Left lung (tissue), 14 donors: ENCODE data around the gene CHST13. TPM values are rescaled to one million over a fixed set of nuclear protein-coding genes. Genes with fewer than 3 reads are reported as not detected.
A peak's percentile ranks its signal among the peaks of the same experiment; 100 is the strongest.

ENCODE experiments used
- ATAC-seq: fragments of 200-7000 bp; cut with Tn5 transposase; one replicate; pipeline ENCODE4 v1.9.1; 2020; ENCODE audit warnings: moderate library complexity
- DNase-seq, 4 donors: peaks; one replicate each; pipeline ENCODE4 v3.0.0-alpha.2; 2013 to 2020
- H3K27ac ChIP-seq, 2 donors: fragments of 200-600 bp; sonication (generic) in 1 of 2; one replicate each; pipeline versions ENCODE4 v1.5.0 to v1.8.0; 2020 to 2021
- H3K27me3 ChIP-seq, 2 donors: fragments of 200-600 bp; sonication (generic) in 1 of 2; one replicate each; pipeline versions ENCODE4 v1.5.0 to v1.8.0; 2020 to 2021
- H3K36me3 ChIP-seq, 2 donors: fragments of 200-600 bp; sonication (generic) in 1 of 2; one replicate each; pipeline versions ENCODE4 v1.5.0 to v1.8.0; 2020 to 2021
- H3K4me1 ChIP-seq, 2 donors: fragments of 200-600 bp; one replicate each; pipeline ENCODE4 v1.8.0; 2021
- H3K4me3 ChIP-seq, 2 donors: fragments of 200-600 bp; sonication (generic) in 1 of 2; one replicate each; pipeline versions ENCODE4 v1.5.0 to v1.8.0; 2020 to 2021; ENCODE audit warnings: mild to moderate bottlenecking in 1 of 2
- H3K9me3 ChIP-seq, 2 donors: fragments of 200-600 bp; sonication (generic) in 1 of 2; one replicate each; pipeline versions ENCODE4 v1.5.0 to v1.8.0; 2020 to 2021
- CTCF ChIP-seq, 2 donors: fragments of 200-600 bp; sonication (generic) in 1 of 2; IDR thresholded peaks; one replicate each; pipeline versions ENCODE4 v1.5.0 to v1.8.0; 2021; ENCODE audit warnings: antibody characterized with exemption in 2 of 2
- intact Hi-C, 2 donors: fragments of 100-400 bp; cut with DNase I; formaldehyde crosslinking; loops; one replicate each; pipeline versions ENCODE4 v1.11.2 to v1.14.2; 2022
- long read RNA-seq, 12 donors: library from polyadenylated mRNA in 2 of 12; unstranded in 2 of 12; transcript quantifications; one replicate each; pipeline ENCODE4 v2.0.0 and lab custom pipeline, GENCODE V29; 2019 to 2026
- polyA plus RNA-seq, 6 donors: library from polyadenylated mRNA; unstranded; fragments of 120-200 nt; gene quantifications; one replicate each; pipeline ENCODE4 v1.2.1, GENCODE V29; 2013; ENCODE audit not compliant: insufficient read length in 6 of 6
- total RNA-seq, 2 donors: library from RNA; stranded (reverse); fragmentation: NEBNext Ultra II Directional; extraction: Animal tissue kit (Norgen Biotek cat#: 25700); gene quantifications; one replicate each; pipeline ENCODE4 v1.2.1, GENCODE V29; 2021
- donor health status: DM: no; HTN: yes; CAD: no.
- donor health status: DM: no; HTN: no; CAD: no.

CHST13 gene
- total RNA-seq, result 1 to 10 TPM in 1 of 2 donors, under 1 TPM in 1; 0.61 to 3.0 TPM
- under 1 TPM; 0.11 to 0.29 (median 0.22) TPM for polyA plus RNA-seq
- long read RNA-seq, donor 1, partial matches to known transcripts, result 0 of 1 reads
- long read RNA-seq, donor 1, other reads (novel, unspliced or antisense), result 0 of 1 reads
- long read RNA-seq, donor 2, result 0 reads
- long read RNA-seq, donor 3, result 0 reads
- long read RNA-seq, donor 4, result 0 reads
- long read RNA-seq, donor 5, result 0 reads
- long read RNA-seq, donor 6, partial matches to known transcripts, result 0 of 1 reads
- long read RNA-seq, donor 6, other reads (novel, unspliced or antisense), result 0 of 1 reads
- long read RNA-seq, donor 7, result 0 reads
- long read RNA-seq, donor 8, result 0 reads
- long read RNA-seq, donor 9, result 0 reads
- long read RNA-seq, donor 10, partial matches to known transcripts, result 0 of 3 reads
- long read RNA-seq, donor 10, other reads (novel, unspliced or antisense), result 1 of 3 reads
- long read RNA-seq, donor 11, result 0 reads
- long read RNA-seq, donor 12, result 0 reads

GRCh38 chr3:126523745-126524428 lies at the start of gene CHST13:
Gene CHST13 (plus strand): TSS chr3:126524155. CDS start chr3:126524333, 178 bp downstream.
- Histone ChIP-seq H3K27ac (peak within 1 kb of the TSS in 1 of 2 donors; percentile 61), H3K9me3 (no peaks in the 10 kb centered on the region), H3K4me3 (peak within 1 kb of the TSS; percentile 22 to 49), H3K4me1 (peaks cover 0 to 35% of the 10 kb centered on the region in 2 donors), H3K36me3 (no peaks in the 10 kb centered on the region), H3K27me3 (peaks cover 15 to 42% of the 10 kb centered on the region in 2 donors)
- intact Hi-C loops, result no loop called here
- DNase-seq (peak in 3 of 4 donors; percentile 43 to 92 (median 54)), ATAC-seq (peak; percentile 85)
- TF ChIP-seq CTCF (IDR thresholded peaks at IDR 0.05), result no peak

GRCh38 chr3:126474498-126475412 lies 49.2 kb upstream of the CHST13 start:
- no peaks in the 10 kb centered on the region for H3K9me3 ChIP-seq
- no peak for TF ChIP-seq CTCF (IDR thresholded peaks at IDR 0.05)
- DNase-seq, result peak; percentile 19 to 88 (median 51)
- peaks cover 0 to 19% of the 10 kb centered on the region in 2 donors for H3K36me3 ChIP-seq
- H3K4me3 ChIP-seq, result peak overlapping the region; percentile 47 to 65
- peaks cover 34 to 56% of the 10 kb centered on the region in 2 donors for H3K4me1 ChIP-seq
- peak; percentile 1 for ATAC-seq
- no peaks in the 10 kb centered on the region for H3K27me3 ChIP-seq
- peak overlapping the region; percentile 83 to 95 for H3K27ac ChIP-seq
- intact Hi-C loops, result no loop called here

GRCh38 chr3:126475413-126476114 lies 48.4 kb upstream of the CHST13 start, which contains the start of gene ZXDC:
Gene ZXDC (minus strand): TSS chr3:126475891. CDS start chr3:126475865, 26 bp downstream.
- H3K4me3 ChIP-seq, result peak within 1 kb of the TSS; percentile 65
- TF ChIP-seq CTCF (IDR thresholded peaks at IDR 0.05), result peak in 1 of 2 donors; percentile 15
- intact Hi-C loops, result no loop called here

GRCh38 chr3:126476166-126477060 lies 47.5 kb upstream of the CHST13 start:
- DNase-seq, result peak; percentile 53 to 90 (median 76)
- TF ChIP-seq CTCF (IDR thresholded peaks at IDR 0.05), result no peak
- Histone ChIP-seq H3K36me3 (peaks cover 0 to 2% of the 10 kb centered on the region in 2 donors), H3K27ac (peak overlapping the region; percentile 78 to 84), H3K9me3 (no peaks in the 10 kb centered on the region), H3K27me3 (no peaks in the 10 kb centered on the region), H3K4me1 (peaks cover 31 to 41% of the 10 kb centered on the region in 2 donors), H3K4me3 (peak overlapping the region; percentile 65)
- peak; percentile 58 for ATAC-seq
- intact Hi-C loops, result no loop called here

More at GRCh38 chr3:126475413-126476114, 48.4 kb upstream of the CHST13 start, which contains the start of gene ZXDC:
- ATAC-seq, result peak; percentile 75
- Histone ChIP-seq H3K9me3 (no peaks in the 10 kb centered on the region), H3K27me3 (no peaks in the 10 kb centered on the region), H3K27ac (peak within 1 kb of the TSS; percentile 83 to 95), H3K4me1 (peaks cover 32 to 48% of the 10 kb centered on the region in 2 donors), H3K36me3 (peaks cover 0 to 11% of the 10 kb centered on the region in 2 donors)
- DNase-seq, result peak; percentile 91 to 99 (median 96)
